ENCODE measurements around the gene MGAT3. TPM values are rescaled to one million over a fixed set of nuclear protein-coding genes. Genes with fewer than 3 reads are reported as not detected.

MGAT3 gene
- total and polyA plus RNA-seq, 2 of the 13 experiments (the other 11 are each of a cell fraction or from before 2014, with no cell fraction given), result 0.11 to 0.15 TPM

GRCh38 chr22:39502109-39502788 is 45.4 kb downstream of the MGAT3 start, which contains the start of gene MIEF1 (continued):
- TF ChIP-seq, protein P1, sequence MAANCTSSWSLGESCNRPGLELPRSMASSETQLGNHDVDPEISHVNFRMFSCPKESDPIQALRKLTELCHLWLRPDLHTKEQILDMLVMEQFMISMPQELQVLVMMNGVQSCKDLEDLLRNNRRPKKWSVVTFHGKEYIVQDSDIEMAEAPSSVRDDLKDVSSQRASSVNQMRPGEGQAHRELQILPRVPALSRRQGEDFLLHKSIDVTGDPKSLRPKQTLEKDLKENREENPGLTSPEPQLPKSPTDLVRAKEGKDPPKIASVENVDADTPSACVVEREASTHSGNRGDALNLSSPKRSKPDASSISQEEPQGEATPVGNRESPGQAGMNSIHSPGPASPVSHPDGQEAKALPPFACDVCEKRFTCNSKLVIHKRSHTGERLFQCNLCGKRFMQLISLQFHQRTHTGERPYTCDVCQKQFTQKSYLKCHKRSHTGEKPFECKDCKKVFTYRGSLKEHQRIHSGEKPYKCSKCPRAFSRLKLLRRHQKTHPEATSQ (CRISPR knock-in tag; IDR thresholded peaks at IDR 0.05; ENCODE audit: borderline replicate concordance), result no peak
- TF ChIP-seq CSRNP2 (CRISPR knock-in tag; conservative IDR thresholded peaks at IDR 0.05; ENCODE audit: low read depth) (no peak), FOXK2 (IDR thresholded peaks at IDR 0.05) (peak; percentile 78), RBM22 (optimal IDR thresholded peaks at IDR 0.05; ENCODE audit: low read length) (no peak), YEATS4 (CRISPR knock-in tag; IDR thresholded peaks at IDR 0.05; ENCODE audit: borderline replicate concordance) (peak; percentile 89), POLR2AphosphoS5 (IDR thresholded peaks at IDR 0.05; ENCODE audit: low read depth, low read length) (peak; percentile 77), REST (IDR thresholded peaks at IDR 0.05; ENCODE audit: borderline replicate concordance in 1 of 2, low read depth in 1 of 2, low read length in 2 of 2) (no peak), ARID2 (CRISPR knock-in tag; IDR thresholded peaks at IDR 0.05; ENCODE audit: borderline replicate concordance) (no peak), ZNF296 (CRISPR knock-in tag; conservative IDR thresholded peaks at IDR 0.05) (no peak), ATF3 (CRISPR knock-in tag; IDR thresholded peaks at IDR 0.05) (no peak), THAP9 (CRISPR knock-in tag; IDR thresholded peaks at IDR 0.05; ENCODE audit: borderline replicate concordance) (peak; percentile 89; the same call in 1 of the 2 replicates), TBX3 (IDR thresholded peaks at IDR 0.05; ENCODE audit: borderline replicate concordance) (no peak), ZNF530 (CRISPR knock-in tag; IDR thresholded peaks at IDR 0.05; ENCODE audit: low read depth) (no peak), TMF1 (CRISPR knock-in tag; IDR thresholded peaks at IDR 0.05; ENCODE audit: low read depth) (no peak), ZNF598 (CRISPR knock-in tag; IDR thresholded peaks at IDR 0.05; ENCODE audit: borderline replicate concordance) (no peak)
- TF ChIP-seq, protein P2, sequence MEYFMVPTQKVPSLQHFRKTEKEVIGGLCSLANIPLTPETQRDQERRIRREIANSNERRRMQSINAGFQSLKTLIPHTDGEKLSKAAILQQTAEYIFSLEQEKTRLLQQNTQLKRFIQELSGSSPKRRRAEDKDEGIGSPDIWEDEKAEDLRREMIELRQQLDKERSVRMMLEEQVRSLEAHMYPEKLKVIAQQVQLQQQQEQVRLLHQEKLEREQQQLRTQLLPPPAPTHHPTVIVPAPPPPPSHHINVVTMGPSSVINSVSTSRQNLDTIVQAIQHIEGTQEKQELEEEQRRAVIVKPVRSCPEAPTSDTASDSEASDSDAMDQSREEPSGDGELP (IDR thresholded peaks at IDR 0.05; ENCODE audit: borderline replicate concordance, low read depth), result peak; percentile 37; the same call in 1 of the 2 replicates
- TF ChIP-seq, protein P3, sequence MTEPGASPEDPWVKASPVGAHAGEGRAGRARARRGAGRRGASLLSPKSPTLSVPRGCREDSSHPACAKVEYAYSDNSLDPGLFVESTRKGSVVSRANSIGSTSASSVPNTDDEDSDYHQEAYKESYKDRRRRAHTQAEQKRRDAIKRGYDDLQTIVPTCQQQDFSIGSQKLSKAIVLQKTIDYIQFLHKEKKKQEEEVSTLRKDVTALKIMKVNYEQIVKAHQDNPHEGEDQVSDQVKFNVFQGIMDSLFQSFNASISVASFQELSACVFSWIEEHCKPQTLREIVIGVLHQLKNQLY (CRISPR knock-in tag; IDR thresholded peaks at IDR 0.05), result peak; percentile 47; the same call in 1 of the 2 replicates
